ENCODE results near the gene SPINT1.

SPINT1 gene

DNA sequence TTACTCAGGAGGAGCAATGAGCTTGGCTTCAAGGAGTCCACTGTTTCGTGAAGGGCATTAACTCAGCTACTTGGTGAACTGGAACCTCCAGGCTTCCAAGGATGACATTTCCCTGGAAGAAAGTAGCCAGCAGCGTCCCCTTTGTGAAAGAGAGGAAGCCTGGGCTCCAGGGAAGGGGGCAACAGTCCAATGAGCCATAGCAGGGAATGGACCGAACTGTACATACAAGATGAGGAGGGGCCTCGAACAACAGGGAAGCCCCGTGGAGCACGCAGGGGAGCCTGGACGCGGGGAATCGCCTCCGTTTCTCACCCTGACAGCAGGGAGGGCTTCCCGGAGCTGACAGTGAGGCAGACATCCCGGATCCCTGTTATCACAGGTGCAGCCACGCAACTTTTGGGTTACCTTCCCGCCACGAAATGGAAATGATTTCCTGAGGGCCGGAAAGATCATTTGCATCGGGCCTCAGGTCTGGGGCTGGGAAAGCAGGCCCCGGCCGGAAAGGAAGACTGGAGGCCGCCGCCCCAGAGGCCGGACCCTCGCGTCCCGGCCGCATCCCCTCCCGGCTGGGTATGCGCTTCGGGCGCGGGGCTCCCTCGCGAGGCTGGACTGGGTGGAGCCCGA, 475 bp upstream of the SPINT1 start:
- TF ChIP-seq, protein P1, sequence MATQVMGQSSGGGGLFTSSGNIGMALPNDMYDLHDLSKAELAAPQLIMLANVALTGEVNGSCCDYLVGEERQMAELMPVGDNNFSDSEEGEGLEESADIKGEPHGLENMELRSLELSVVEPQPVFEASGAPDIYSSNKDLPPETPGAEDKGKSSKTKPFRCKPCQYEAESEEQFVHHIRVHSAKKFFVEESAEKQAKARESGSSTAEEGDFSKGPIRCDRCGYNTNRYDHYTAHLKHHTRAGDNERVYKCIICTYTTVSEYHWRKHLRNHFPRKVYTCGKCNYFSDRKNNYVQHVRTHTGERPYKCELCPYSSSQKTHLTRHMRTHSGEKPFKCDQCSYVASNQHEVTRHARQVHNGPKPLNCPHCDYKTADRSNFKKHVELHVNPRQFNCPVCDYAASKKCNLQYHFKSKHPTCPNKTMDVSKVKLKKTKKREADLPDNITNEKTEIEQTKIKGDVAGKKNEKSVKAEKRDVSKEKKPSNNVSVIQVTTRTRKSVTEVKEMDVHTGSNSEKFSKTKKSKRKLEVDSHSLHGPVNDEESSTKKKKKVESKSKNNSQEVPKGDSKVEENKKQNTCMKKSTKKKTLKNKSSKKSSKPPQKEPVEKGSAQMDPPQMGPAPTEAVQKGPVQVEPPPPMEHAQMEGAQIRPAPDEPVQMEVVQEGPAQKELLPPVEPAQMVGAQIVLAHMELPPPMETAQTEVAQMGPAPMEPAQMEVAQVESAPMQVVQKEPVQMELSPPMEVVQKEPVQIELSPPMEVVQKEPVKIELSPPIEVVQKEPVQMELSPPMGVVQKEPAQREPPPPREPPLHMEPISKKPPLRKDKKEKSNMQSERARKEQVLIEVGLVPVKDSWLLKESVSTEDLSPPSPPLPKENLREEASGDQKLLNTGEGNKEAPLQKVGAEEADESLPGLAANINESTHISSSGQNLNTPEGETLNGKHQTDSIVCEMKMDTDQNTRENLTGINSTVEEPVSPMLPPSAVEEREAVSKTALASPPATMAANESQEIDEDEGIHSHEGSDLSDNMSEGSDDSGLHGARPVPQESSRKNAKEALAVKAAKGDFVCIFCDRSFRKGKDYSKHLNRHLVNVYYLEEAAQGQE (IDR thresholded peaks at IDR 0.05; ENCODE audit: insufficient read depth in 1 of 2, low read depth in 2 of 2, low read length in 2 of 2): no peak
- no peak for TF ChIP-seq SIN3A (IDR thresholded peaks at IDR 0.05; ENCODE audit: borderline replicate concordance, insufficient read depth, low read length)

DNA sequence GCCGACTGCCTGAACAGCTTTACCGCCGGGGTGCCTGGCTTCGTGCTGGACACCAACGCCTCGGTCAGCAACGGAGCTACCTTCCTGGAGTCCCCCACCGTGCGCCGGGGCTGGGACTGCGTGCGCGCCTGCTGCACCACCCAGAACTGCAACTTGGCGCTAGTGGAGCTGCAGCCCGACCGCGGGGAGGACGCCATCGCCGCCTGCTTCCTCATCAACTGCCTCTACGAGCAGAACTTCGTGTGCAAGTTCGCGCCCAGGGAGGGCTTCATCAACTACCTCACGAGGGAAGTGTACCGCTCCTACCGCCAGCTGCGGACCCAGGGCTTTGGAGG, 815 bp downstream of the SPINT1 start:
- TF ChIP-seq SIN3A (IDR thresholded peaks at IDR 0.05; ENCODE audit: borderline replicate concordance, insufficient read depth, low read length): no peak
- TF ChIP-seq POLR2AphosphoS5 (IDR thresholded peaks at IDR 0.05; ENCODE audit: low read depth, low read length): no peak
- no peak for TF ChIP-seq FOXP2 (optimal IDR thresholded peaks at IDR 0.05; ENCODE audit: borderline replicate concordance, extremely low read depth, extremely low read length, insufficient read depth)
- TF ChIP-seq, protein P1 (IDR thresholded peaks at IDR 0.05; ENCODE audit: insufficient read depth in 1 of 2, low read depth in 2 of 2, low read length in 2 of 2): no peak
- no peak for TF ChIP-seq TAF1 (IDR thresholded peaks at IDR 0.05; ENCODE audit: borderline replicate concordance, insufficient read depth, low read length)

DNA sequence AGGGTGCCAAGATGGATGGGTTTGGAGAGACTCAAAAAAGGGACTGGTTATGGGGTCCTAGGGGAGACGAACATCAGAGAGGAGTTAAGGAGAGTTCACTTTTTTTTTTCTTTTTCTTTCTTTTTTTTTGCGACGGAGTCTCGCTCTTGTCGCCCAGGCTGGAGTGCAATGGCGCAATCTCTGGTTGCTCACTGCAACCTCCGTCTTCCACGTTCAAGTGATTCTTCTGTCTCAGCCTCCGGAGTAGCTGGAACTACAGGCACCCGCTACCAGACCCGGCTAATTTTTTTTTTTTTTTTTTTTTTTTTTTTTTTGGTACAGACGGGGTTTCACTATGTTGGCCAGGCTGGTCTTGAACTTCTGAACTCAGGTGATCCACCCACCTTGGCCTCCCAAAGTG, 1.2 kb downstream of the SPINT1 start:
- TF ChIP-seq, protein P1 (IDR thresholded peaks at IDR 0.05; ENCODE audit: insufficient read depth in 1 of 2, low read depth in 2 of 2, low read length in 2 of 2): no peak

DNA sequence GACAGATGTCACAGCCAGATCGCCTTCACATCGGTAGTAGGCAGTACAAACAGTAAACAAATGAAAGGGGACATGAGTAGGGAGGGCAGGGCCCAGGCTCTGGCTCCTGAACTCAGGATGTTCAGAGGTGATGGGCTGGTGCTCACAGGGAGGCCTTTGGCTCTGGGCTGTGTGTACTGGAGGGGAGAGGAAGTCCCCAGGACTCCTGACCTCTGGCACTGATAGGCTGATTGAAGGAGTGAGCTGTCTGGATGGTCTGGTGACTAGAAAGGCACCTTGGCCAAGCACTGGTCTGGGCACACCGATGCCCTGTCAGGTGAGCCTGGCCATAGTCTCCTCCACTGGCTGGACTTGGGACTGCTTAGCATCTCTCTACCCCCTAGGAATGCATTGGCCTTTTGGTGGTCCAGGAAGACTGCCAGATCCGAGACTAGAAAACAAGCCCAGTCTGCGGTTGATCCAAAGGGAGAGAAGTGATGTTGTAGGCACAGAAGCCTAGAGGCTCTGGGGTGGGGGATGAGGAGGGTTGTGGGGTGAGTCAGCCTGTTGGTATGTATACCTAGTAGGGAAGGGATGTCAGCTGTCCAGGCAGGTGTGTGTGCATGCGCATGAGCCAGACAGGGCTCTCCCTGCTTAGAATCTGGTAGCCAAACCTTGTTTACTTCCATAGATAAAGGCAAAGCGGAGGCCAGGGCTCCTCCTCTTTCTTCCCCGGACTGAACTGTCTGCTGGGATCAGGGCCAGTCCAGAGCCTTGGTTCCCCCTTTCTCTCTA, 1.9 kb downstream of the SPINT1 start:
- TF ChIP-seq TAF1 (IDR thresholded peaks at IDR 0.05; ENCODE audit: borderline replicate concordance, insufficient read depth, low read length): no peak
- TF ChIP-seq, protein P1 (IDR thresholded peaks at IDR 0.05; ENCODE audit: insufficient read depth in 1 of 2, low read depth in 2 of 2, low read length in 2 of 2): no peak
- no peak for TF ChIP-seq POLR2AphosphoS5 (IDR thresholded peaks at IDR 0.05; ENCODE audit: low read depth, low read length)
- no peak for TF ChIP-seq FOXP2 (optimal IDR thresholded peaks at IDR 0.05; ENCODE audit: borderline replicate concordance, extremely low read depth, extremely low read length, insufficient read depth)
- no peak for TF ChIP-seq SIN3A (IDR thresholded peaks at IDR 0.05; ENCODE audit: borderline replicate concordance, insufficient read depth, low read length)

DNA sequence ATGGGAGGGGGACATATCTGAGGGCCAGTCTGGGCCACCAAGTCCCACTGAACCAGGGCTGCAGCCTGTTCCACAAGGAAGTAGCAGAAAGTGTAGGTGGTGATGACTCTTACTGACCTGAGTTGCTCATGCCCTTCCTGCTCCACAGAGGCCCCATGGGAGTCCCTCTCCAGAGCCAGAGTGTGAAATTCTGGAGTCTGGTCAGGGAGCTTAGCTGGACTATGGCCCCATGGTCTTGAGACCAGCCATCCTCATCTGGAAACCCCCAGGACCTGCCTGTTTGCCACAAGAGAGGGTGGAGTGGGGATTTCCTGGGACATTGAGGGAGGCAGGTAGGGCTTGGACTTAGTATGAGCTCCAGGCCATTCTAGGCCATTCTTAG, 3.0 kb downstream of the SPINT1 start:
- TF ChIP-seq SIN3A (IDR thresholded peaks at IDR 0.05; ENCODE audit: borderline replicate concordance, insufficient read depth, low read length) (no peak), TAF1 (IDR thresholded peaks at IDR 0.05; ENCODE audit: borderline replicate concordance, insufficient read depth, low read length) (no peak), FOXP2 (optimal IDR thresholded peaks at IDR 0.05; ENCODE audit: borderline replicate concordance, extremely low read depth, extremely low read length, insufficient read depth) (no peak), POLR2AphosphoS5 (IDR thresholded peaks at IDR 0.05; ENCODE audit: low read depth, low read length) (no peak)
- TF ChIP-seq, protein P1 (IDR thresholded peaks at IDR 0.05; ENCODE audit: insufficient read depth in 1 of 2, low read depth in 2 of 2, low read length in 2 of 2): no peak

Measured in PFSK-1 (cell line).